K562 (cell line): ENCODE measurements around the gene MRPL37. TPM values are rescaled to one million over a fixed set of nuclear protein-coding genes. Genes with fewer than 3 reads are reported as not detected.

Source experiments
- ATAC-seq: fragments of 200-7000 bp; cut with Tn5 transposase; 3 replicates; pipeline ENCODE4 v1.9.1; 2020; ENCODE audit warnings: moderate library complexity
- BruUV-seq: library from RNA; stranded (reverse); fragments of 400-500 nt; replicated peaks from 2 replicates; lab custom pipeline; 2021; lab: Mats Ljungman, UMichigan
- CTCF ChIA-PET: fragments of 300-600 bp; formaldehyde crosslinking; extraction: SDS; loops from one replicate; lab custom pipeline; 2021; ENCODE audit warnings: low intra/inter-chr PET ratio; lab: Yijun Ruan, JAX
- POLR2A ChIA-PET: fragments of 300-600, 350-650 bp; sonication (Branson Sonifier 250); formaldehyde crosslinking; extraction: SDS; loops from one replicate; lab custom pipeline; 2021; ENCODE audit warnings: antibody characterized with exemption, inconsistent platforms; lab: Yijun Ruan, JAX
- DNase-seq, 4 experiments: peaks; one replicate each; pipeline versions ENCODE4 v3.0.0 to v3.0.0-alpha.2; 2011 to 2018; ENCODE audit warnings: low spot score in 3 of 4, mixed read lengths in 3 of 4; ENCODE audit errors: extremely low read depth in 1 of 4
- FAIRE-seq: peaks from 2 replicates; lab custom pipeline; 2011; peaks lifted over from hg19 to GRCh38; lab: Jason Lieb, UNC
- H2AFZ ChIP-seq: 2 replicates; pipeline ENCODE4 v1.6.0; 2011; ENCODE audit warnings: low read depth, low read length, control low read depth, inconsistent platforms
- H3K27ac ChIP-seq: fragments of 200-600 bp; 3 replicates; pipeline ENCODE4 v1.8.0; 2011; ENCODE audit warnings: low read depth, mild to moderate bottlenecking, control low read depth, inconsistent platforms, low read length, moderate library complexity, mixed read lengths; ENCODE audit errors: extremely low read depth
- H3K27me3 ChIP-seq, 2 experiments: fragments of 300-600 bp in 1 of 2; 2 replicates in 1 of 2; 3 replicates in 1 of 2; pipeline versions ENCODE4 v1.6.0 to v1.8.0; 2011; ENCODE audit warnings: inconsistent platforms in 2 of 2, low read length in 2 of 2, mild to moderate bottlenecking in 1 of 2, mixed read lengths in 1 of 2, moderate library complexity in 1 of 2; ENCODE audit not compliant: control insufficient read depth in 2 of 2, insufficient read depth in 2 of 2
- H3K36me3 ChIP-seq: fragments of 300-600 bp; 3 replicates; pipeline ENCODE4 v1.8.0; 2011; ENCODE audit warnings: mild to moderate bottlenecking, low read length, inconsistent platforms; ENCODE audit not compliant: control insufficient read depth, insufficient read depth
- H3K4me1 ChIP-seq, 2 experiments: fragments of 200-600 bp in 1 of 2; replicated peaks in 1 of 2; 2 replicates in 1 of 2; 3 replicates in 1 of 2; pipeline versions ENCODE4 v1.5.1 to v1.8.0; 2011; ENCODE audit warnings: inconsistent platforms in 2 of 2, low read length in 2 of 2, mild to moderate bottlenecking in 1 of 2, mixed read lengths in 1 of 2, moderate library complexity in 1 of 2; ENCODE audit not compliant: control insufficient read depth in 2 of 2, insufficient read depth in 2 of 2
- H3K4me2 ChIP-seq: 2 replicates; pipeline ENCODE4 v1.6.1; 2011; ENCODE audit warnings: low read length, control low read depth, inconsistent platforms, mixed read lengths; ENCODE audit not compliant: insufficient read depth
- H3K4me3 ChIP-seq: fragments of 200-600 bp; sonication (generic), shearing (Covaris generic); 2 replicates; pipeline ENCODE4 v1.5.1; 2016; ENCODE audit warnings: control low read depth, inconsistent platforms
- H3K79me2 ChIP-seq: fragments of 200-600 bp; 3 replicates; pipeline ENCODE4 v1.8.0; 2011; ENCODE audit warnings: low read length, inconsistent platforms; ENCODE audit not compliant: control insufficient read depth, insufficient read depth
- H3K9ac ChIP-seq, 2 experiments: 2 replicates each; pipeline versions ENCODE4 v1.6.0 to v1.6.1; 2011; ENCODE audit warnings: low read depth in 2 of 2, low read length in 2 of 2, control low read depth in 1 of 2, inconsistent platforms in 1 of 2, mild to moderate bottlenecking in 1 of 2, mixed read lengths in 1 of 2; ENCODE audit not compliant: insufficient read depth in 1 of 2
- H3K9me1 ChIP-seq: one replicate; pipeline ENCODE4 v1.6.0; 2011; ENCODE audit warnings: inconsistent platforms, mild to moderate bottlenecking, low read length, moderate library complexity; ENCODE audit not compliant: control insufficient read depth, insufficient read depth
- H3K9me3 ChIP-seq: replicated peaks from 2 replicates; pipeline ENCODE4 v1.5.1; 2011; ENCODE audit warnings: low read depth, low read length, inconsistent platforms; ENCODE audit not compliant: control insufficient read depth, insufficient read depth
- H4K20me1 ChIP-seq: replicated peaks from 2 replicates; pipeline ENCODE4 v1.6.1; 2011; ENCODE audit warnings: low read length, inconsistent platforms, mixed read lengths; ENCODE audit not compliant: control insufficient read depth, insufficient read depth
- ARID1B ChIP-seq: fragments of 450-650 bp; IDR thresholded peaks from 2 replicates; pipeline ENCODE4 v1.6.1; 2016; ENCODE audit warnings: antibody characterized with exemption, mild to moderate bottlenecking, inconsistent platforms
- CHD1 ChIP-seq: fragments of 200-600 bp; sonication (generic); IDR thresholded peaks from one replicate; pipeline ENCODE4 v1.6.1; 2012; ENCODE audit warnings: mild to moderate bottlenecking, moderate library complexity, low read length, inconsistent platforms
- HNRNPH1 ChIP-seq: fragments of 200-400 bp; formaldehyde crosslinking; optimal IDR thresholded peaks from 2 replicates; pipeline ENCODE3; 2017; ENCODE audit warnings: low read depth, mild to moderate bottlenecking, low read length, moderate library complexity
- KAT8 ChIP-seq: fragments of 450-650 bp; IDR thresholded peaks from 2 replicates; pipeline ENCODE4 v1.6.1; 2016; ENCODE audit warnings: low read depth, mild to moderate bottlenecking
- NR3C1 ChIP-seq: sonication (generic); formaldehyde crosslinking; IDR thresholded peaks from 2 replicates; pipeline ENCODE4 v1.8.1; 2022; ENCODE audit warnings: missing genetic modification reagents
- PHF8 ChIP-seq: fragments of 200-600 bp; sonication (generic); IDR thresholded peaks from 2 replicates; pipeline ENCODE4 v1.6.1; 2012; ENCODE audit warnings: mixed run types, mild to moderate bottlenecking, inconsistent platforms, low read length, moderate library complexity, borderline replicate concordance
- RB1 ChIP-seq: fragments of 450-650 bp; IDR thresholded peaks from 2 replicates; pipeline ENCODE4 v1.6.1; 2017; ENCODE audit warnings: low read depth, mild to moderate bottlenecking
- RBM15 ChIP-seq: fragments of 200-400 bp; formaldehyde crosslinking; IDR thresholded peaks from 2 replicates; pipeline ENCODE4 v1.6.1; 2018; ENCODE audit warnings: mild to moderate bottlenecking, low read length, moderate library complexity; ENCODE audit not compliant: insufficient read depth
- SETDB1 ChIP-seq: IDR thresholded peaks from one replicate; pipeline ENCODE4 v1.6.1; 2012; ENCODE audit warnings: low read length, control low read depth, inconsistent platforms
- SMARCE1 ChIP-seq: fragments of 450-650 bp; IDR thresholded peaks from 2 replicates; pipeline ENCODE4 v1.7.1; 2016; ENCODE audit warnings: mild to moderate bottlenecking
- STAG1 ChIP-seq: sonication (generic); formaldehyde crosslinking; IDR thresholded peaks from 2 replicates; pipeline ENCODE4 v1.5.0; 2020; ENCODE audit warnings: missing genetic modification reagents, borderline replicate concordance
- ZNF695 ChIP-seq: fragments of 450-650 bp; formaldehyde crosslinking; IDR thresholded peaks from 2 replicates; pipeline ENCODE4 v1.4.0; 2020; ENCODE audit warnings: mild to moderate bottlenecking, moderate library complexity
- WGBS: fragments of 100-300 bp; shearing (Covaris generic); methylation state at CpG from one replicate; pipeline ENCODE4 v1.1.6; 2016; ENCODE audit warnings: low coverage, mixed read lengths; ENCODE audit not compliant: insufficient coverage; ENCODE audit errors: missing lambda C conversion rate; 5-methylcytosine and 5-hydroxymethylcytosine counted together
- in situ Hi-C: fragments of 300-500 bp; cut with MboI; formaldehyde crosslinking; loops from 4 replicates; pipeline ENCODE4 v1.15.0; 2018; ENCODE audit warnings: inconsistent platforms, mixed read lengths
- intact Hi-C: fragments of 100-400 bp; cut with micrococcal nuclease; formaldehyde crosslinking; loops from 2 replicates; pipeline ENCODE4 v1.14.2; 2022
- polyA plus RNA-seq, 8 experiments: library from polyadenylated mRNA; depleted of rRNA in 4 of 8; stranded (reverse) in 5 of 8; unstranded in 3 of 8; fragments of >200 nt; fragmentation: Nextera tagmentation in 2 of 8; fragmentation: Illumina TruSeq in 1 of 8; extraction: Ambion mirVana in 2 of 8; extraction: Trizol in 1 of 8; gene quantifications; 2 replicates each; pipeline versions ENCODE4 v1.2.1 to v1.2.3, GENCODE V29; 2011 to 2014; ENCODE audit warnings: inconsistent platforms in 1 of 8, missing spikeins in 1 of 8
- total RNA-seq, 7 experiments: library from RNA; depleted of rRNA in 6 of 7; stranded (reverse); fragments of >200 nt in 6 of 7; fragmentation: Illumina TruSeq in 2 of 7; extraction: Trizol in 2 of 7; gene quantifications; 2 replicates each; pipeline versions ENCODE4 v1.2.1 to v1.2.3, GENCODE V29; 2011 to 2021; ENCODE audit warnings: low replicate concordance in 1 of 7
- TF ChIP-seq, protein P1 (sequence below): fragments of 450-650 bp; IDR thresholded peaks from 2 replicates; pipeline ENCODE4 v1.6.1; 2016; ENCODE audit warnings: mild to moderate bottlenecking, moderate library complexity

Gene MRPL37
- total and polyA plus RNA-seq, 9 of the 15 experiments (the other 6 are each of a cell fraction or from before 2014, with no cell fraction given) = 52.2 to 303 (median 180) TPM

GRCh38 chr1:54212872-54213271, 12.9 kb downstream of the MRPL37 start:
- Histone ChIP-seq H3K36me3 (peaks cover 95% of the 10 kb centered on the region), H2AFZ (no peak overlapping the region), H3K9me1 (peaks cover 9% of the 10 kb centered on the region), H4K20me1 (peaks cover 7% of the 10 kb centered on the region), H3K9me3 (no peaks in the 10 kb centered on the region), H3K27me3 (no peaks in the 10 kb centered on the region), H3K4me2 (peak overlapping the region; percentile 39), H3K9ac (peak overlapping the region in 1 of 2 experiments; percentile 44; a peak in 2 of 4 replicates), H3K27ac (peak overlapping the region; percentile 70), H3K4me1 (peaks cover 11 to 21% of the 10 kb centered on the region in 2 experiments; a peak in 3 of 5 replicates), H3K4me3 (no peak overlapping the region), H3K79me2 (peaks cover 6% of the 10 kb centered on the region; the same call in 1 of the 3 replicates)
- no TSS peak for BruUV-seq
- intact Hi-C loops = loop anchor here (10.0 kb wide), 1 partner anchor 272 kb away; no protein-coding TSS in a partner anchor
- ChIA-PET CTCF (no interaction called here), POLR2A (interaction anchor here (0.5 to 15.5 kb wide), 6 partner anchors 10 to 640 kb away, joined by 3 to 148 read pairs (median 4); partner anchors contain the start of genes CYB5RL and MRPL37)
- WGBS = 9% methylated on average over 1 of the region's 1 CpG
- in situ Hi-C loops = no loop called here
- DNase-seq = peak; percentile 67 to 86 (median 76)
- peak; percentile 95 for ATAC-seq
- peak; percentile 93 for FAIRE-seq
- TF ChIP-seq RB1 (no peak), RBM15 (no peak), NR3C1 (CRISPR knock-in tag) (no peak), CHD1 (no peak), KAT8 (no peak), STAG1 (no peak), PHF8 (no peak), SETDB1 (no peak), ARID1B (peak; percentile 89), ZNF695 (CRISPR knock-in tag) (no peak), HNRNPH1 (no peak), SMARCE1 (peak; percentile 72)
- TF ChIP-seq, protein P1, sequence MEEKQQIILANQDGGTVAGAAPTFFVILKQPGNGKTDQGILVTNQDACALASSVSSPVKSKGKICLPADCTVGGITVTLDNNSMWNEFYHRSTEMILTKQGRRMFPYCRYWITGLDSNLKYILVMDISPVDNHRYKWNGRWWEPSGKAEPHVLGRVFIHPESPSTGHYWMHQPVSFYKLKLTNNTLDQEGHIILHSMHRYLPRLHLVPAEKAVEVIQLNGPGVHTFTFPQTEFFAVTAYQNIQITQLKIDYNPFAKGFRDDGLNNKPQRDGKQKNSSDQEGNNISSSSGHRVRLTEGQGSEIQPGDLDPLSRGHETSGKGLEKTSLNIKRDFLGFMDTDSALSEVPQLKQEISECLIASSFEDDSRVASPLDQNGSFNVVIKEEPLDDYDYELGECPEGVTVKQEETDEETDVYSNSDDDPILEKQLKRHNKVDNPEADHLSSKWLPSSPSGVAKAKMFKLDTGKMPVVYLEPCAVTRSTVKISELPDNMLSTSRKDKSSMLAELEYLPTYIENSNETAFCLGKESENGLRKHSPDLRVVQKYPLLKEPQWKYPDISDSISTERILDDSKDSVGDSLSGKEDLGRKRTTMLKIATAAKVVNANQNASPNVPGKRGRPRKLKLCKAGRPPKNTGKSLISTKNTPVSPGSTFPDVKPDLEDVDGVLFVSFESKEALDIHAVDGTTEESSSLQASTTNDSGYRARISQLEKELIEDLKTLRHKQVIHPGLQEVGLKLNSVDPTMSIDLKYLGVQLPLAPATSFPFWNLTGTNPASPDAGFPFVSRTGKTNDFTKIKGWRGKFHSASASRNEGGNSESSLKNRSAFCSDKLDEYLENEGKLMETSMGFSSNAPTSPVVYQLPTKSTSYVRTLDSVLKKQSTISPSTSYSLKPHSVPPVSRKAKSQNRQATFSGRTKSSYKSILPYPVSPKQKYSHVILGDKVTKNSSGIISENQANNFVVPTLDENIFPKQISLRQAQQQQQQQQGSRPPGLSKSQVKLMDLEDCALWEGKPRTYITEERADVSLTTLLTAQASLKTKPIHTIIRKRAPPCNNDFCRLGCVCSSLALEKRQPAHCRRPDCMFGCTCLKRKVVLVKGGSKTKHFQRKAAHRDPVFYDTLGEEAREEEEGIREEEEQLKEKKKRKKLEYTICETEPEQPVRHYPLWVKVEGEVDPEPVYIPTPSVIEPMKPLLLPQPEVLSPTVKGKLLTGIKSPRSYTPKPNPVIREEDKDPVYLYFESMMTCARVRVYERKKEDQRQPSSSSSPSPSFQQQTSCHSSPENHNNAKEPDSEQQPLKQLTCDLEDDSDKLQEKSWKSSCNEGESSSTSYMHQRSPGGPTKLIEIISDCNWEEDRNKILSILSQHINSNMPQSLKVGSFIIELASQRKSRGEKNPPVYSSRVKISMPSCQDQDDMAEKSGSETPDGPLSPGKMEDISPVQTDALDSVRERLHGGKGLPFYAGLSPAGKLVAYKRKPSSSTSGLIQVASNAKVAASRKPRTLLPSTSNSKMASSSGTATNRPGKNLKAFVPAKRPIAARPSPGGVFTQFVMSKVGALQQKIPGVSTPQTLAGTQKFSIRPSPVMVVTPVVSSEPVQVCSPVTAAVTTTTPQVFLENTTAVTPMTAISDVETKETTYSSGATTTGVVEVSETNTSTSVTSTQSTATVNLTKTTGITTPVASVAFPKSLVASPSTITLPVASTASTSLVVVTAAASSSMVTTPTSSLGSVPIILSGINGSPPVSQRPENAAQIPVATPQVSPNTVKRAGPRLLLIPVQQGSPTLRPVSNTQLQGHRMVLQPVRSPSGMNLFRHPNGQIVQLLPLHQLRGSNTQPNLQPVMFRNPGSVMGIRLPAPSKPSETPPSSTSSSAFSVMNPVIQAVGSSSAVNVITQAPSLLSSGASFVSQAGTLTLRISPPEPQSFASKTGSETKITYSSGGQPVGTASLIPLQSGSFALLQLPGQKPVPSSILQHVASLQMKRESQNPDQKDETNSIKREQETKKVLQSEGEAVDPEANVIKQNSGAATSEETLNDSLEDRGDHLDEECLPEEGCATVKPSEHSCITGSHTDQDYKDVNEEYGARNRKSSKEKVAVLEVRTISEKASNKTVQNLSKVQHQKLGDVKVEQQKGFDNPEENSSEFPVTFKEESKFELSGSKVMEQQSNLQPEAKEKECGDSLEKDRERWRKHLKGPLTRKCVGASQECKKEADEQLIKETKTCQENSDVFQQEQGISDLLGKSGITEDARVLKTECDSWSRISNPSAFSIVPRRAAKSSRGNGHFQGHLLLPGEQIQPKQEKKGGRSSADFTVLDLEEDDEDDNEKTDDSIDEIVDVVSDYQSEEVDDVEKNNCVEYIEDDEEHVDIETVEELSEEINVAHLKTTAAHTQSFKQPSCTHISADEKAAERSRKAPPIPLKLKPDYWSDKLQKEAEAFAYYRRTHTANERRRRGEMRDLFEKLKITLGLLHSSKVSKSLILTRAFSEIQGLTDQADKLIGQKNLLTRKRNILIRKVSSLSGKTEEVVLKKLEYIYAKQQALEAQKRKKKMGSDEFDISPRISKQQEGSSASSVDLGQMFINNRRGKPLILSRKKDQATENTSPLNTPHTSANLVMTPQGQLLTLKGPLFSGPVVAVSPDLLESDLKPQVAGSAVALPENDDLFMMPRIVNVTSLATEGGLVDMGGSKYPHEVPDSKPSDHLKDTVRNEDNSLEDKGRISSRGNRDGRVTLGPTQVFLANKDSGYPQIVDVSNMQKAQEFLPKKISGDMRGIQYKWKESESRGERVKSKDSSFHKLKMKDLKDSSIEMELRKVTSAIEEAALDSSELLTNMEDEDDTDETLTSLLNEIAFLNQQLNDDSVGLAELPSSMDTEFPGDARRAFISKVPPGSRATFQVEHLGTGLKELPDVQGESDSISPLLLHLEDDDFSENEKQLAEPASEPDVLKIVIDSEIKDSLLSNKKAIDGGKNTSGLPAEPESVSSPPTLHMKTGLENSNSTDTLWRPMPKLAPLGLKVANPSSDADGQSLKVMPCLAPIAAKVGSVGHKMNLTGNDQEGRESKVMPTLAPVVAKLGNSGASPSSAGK = no peak
